K562 (cell line): ENCODE data around the gene CBX2. TPM values are rescaled to one million over a fixed set of nuclear protein-coding genes. Genes with fewer than 3 reads are reported as not detected.

Experiments
- AFF1 ChIP-seq, 2 experiments: fragments of 450-650 bp; IDR thresholded peaks; 2 replicates each; pipeline ENCODE4 v1.6.1; 2018; ENCODE audit warnings: mild to moderate bottlenecking in 2 of 2, low read depth in 1 of 2; ENCODE audit not compliant: partially characterized antibody in 2 of 2
- CREB3 ChIP-seq: fragments of 450-650 bp; conservative IDR thresholded peaks from 2 replicates; pipeline ENCODE4 v1.6.1; 2016; ENCODE audit warnings: missing genetic modification characterization, low read depth, mild to moderate bottlenecking, missing compliant biosample characterization, moderate library complexity
- EP400 ChIP-seq: fragments of 450-650 bp; IDR thresholded peaks from 2 replicates; pipeline ENCODE4 v1.6.1; 2017; ENCODE audit warnings: antibody characterized with exemption, mild to moderate bottlenecking, moderate library complexity
- FOXJ3 ChIP-seq: sonication (generic); formaldehyde crosslinking; IDR thresholded peaks from 2 replicates; pipeline ENCODE4 v1.4.0; 2020; ENCODE audit warnings: mild to moderate bottlenecking, missing genetic modification reagents
- FOXK2 ChIP-seq, 2 experiments: fragments of 450-650 bp; IDR thresholded peaks in 1 of 2; conservative IDR thresholded peaks in 1 of 2; 2 replicates each; pipeline ENCODE4 v1.6.1; 2016; ENCODE audit warnings: low read depth in 2 of 2, mild to moderate bottlenecking in 1 of 2
- HDAC3 ChIP-seq: fragments of 450-650 bp; IDR thresholded peaks from 2 replicates; pipeline ENCODE4 v1.6.1; 2018; ENCODE audit warnings: borderline replicate concordance, mild to moderate bottlenecking, moderate library complexity; ENCODE audit not compliant: partially characterized antibody
- MAFK ChIP-seq: IDR thresholded peaks from 2 replicates; pipeline ENCODE4 v1.6.1; 2011; ENCODE audit warnings: low read length, improper control_type of control experiment
- PURB ChIP-seq: sonication (generic); formaldehyde crosslinking; IDR thresholded peaks from 2 replicates; pipeline ENCODE4 v1.9.0; 2021; ENCODE audit warnings: low read depth, mild to moderate bottlenecking, missing genetic modification reagents
- RAD21 ChIP-seq, 2 experiments: fragments of 250-450 bp in 1 of 2; fragments of 450-650 bp in 1 of 2; sonication (Bioruptor Pico) in 1 of 2; formaldehyde crosslinking in 1 of 2; IDR thresholded peaks in 1 of 2; conservative IDR thresholded peaks in 1 of 2; 2 replicates each; pipeline versions ENCODE4 v1.4.0 to v1.8.0; 2020 to 2022; ENCODE audit warnings: mild to moderate bottlenecking in 2 of 2, moderate library complexity in 1 of 2
- ZEB2 ChIP-seq: fragments of 450-650 bp; IDR thresholded peaks from 2 replicates; pipeline ENCODE4 v1.6.1; 2016
- ZNF592 ChIP-seq: fragments of 450-650 bp; IDR thresholded peaks from 2 replicates; pipeline ENCODE4 v1.6.1; 2017; ENCODE audit warnings: antibody characterized with exemption, mild to moderate bottlenecking
- polyA plus RNA-seq, 8 experiments: library from polyadenylated mRNA; depleted of rRNA in 4 of 8; stranded (reverse) in 5 of 8; unstranded in 3 of 8; fragments of >200 nt; fragmentation: Nextera tagmentation in 2 of 8; fragmentation: Illumina TruSeq in 1 of 8; extraction: Ambion mirVana in 2 of 8; extraction: Trizol in 1 of 8; gene quantifications; 2 replicates each; pipeline versions ENCODE4 v1.2.1 to v1.2.3, GENCODE V29; 2011 to 2014; ENCODE audit warnings: inconsistent platforms in 1 of 8, missing spikeins in 1 of 8
- total RNA-seq, 7 experiments: library from RNA; depleted of rRNA in 6 of 7; stranded (reverse); fragments of >200 nt in 6 of 7; fragmentation: Illumina TruSeq in 2 of 7; extraction: Trizol in 2 of 7; gene quantifications; 2 replicates each; pipeline versions ENCODE4 v1.2.1 to v1.2.3, GENCODE V29; 2011 to 2021; ENCODE audit warnings: low replicate concordance in 1 of 7
- TF ChIP-seq, protein P1 (sequence below), 2 experiments: fragments of 450-650 bp; IDR thresholded peaks; 2 replicates each; pipeline ENCODE4 v1.6.1; 2016

CBX2 gene
- total and polyA plus RNA-seq, 9 of the 15 experiments (the other 6 are each of a cell fraction or from before 2014, with no cell fraction given), result 0.66 to 26.9 (median 13.9) TPM

GRCh38 chr17:79833110-79833450, 55.1 kb downstream of the CBX2 start (continued):
- TF ChIP-seq AFF1 (IDR thresholded peaks at IDR 0.05; ENCODE audit: low read depth in 1 of 2, partially characterized antibody in 2 of 2) (peak in 1 of 2 experiments; percentile 13), PURB (no peak), HDAC3 (peak; percentile 40), CREB3 (tag) (no peak), RAD21 (CRISPR knock-in tag; conservative IDR thresholded peaks at IDR 0.05 in 1 of 2, IDR thresholded peaks at IDR 0.05 in 1 of 2) (no peak), ZEB2 (no peak), FOXK2 (conservative IDR thresholded peaks at IDR 0.05 in 1 of 2, IDR thresholded peaks at IDR 0.05 in 1 of 2; ENCODE audit: low read depth in 2 of 2) (0 out of 4 replicates have a peak, but pooled peaks of 1 of the 2 experiments have one; percentile 31), EP400 (0 out of 2 replicates have a peak, but pooled peaks have one; percentile 2), FOXJ3 (CRISPR knock-in tag) (no peak), ZNF592 (0 out of 2 replicates have a peak, but pooled peaks have one; percentile 7), MAFK (no peak)
- TF ChIP-seq, protein P1, sequence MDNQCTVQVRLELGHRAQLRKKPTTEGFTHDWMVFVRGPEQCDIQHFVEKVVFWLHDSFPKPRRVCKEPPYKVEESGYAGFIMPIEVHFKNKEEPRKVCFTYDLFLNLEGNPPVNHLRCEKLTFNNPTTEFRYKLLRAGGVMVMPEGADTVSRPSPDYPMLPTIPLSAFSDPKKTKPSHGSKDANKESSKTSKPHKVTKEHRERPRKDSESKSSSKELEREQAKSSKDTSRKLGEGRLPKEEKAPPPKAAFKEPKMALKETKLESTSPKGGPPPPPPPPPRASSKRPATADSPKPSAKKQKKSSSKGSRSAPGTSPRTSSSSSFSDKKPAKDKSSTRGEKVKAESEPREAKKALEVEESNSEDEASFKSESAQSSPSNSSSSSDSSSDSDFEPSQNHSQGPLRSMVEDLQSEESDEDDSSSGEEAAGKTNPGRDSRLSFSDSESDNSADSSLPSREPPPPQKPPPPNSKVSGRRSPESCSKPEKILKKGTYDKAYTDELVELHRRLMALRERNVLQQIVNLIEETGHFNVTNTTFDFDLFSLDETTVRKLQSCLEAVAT (IDR thresholded peaks at IDR 0.05), result 0 out of 4 replicates have a peak, but pooled peaks of 1 of the 2 experiments have one; percentile 25
